IMR-90 (cell line): ENCODE data around the gene RARRES1. TPM values are rescaled to one million over a fixed set of nuclear protein-coding genes. Genes with fewer than 3 reads are reported as not detected.

ENCODE experiments used
- ATAC-seq: fragments of 200-7000 bp; cut with Tn5 transposase; 2 replicates; pipeline ENCODE4 v1.9.1; 2020; ENCODE audit warnings: low read depth, mild to moderate bottlenecking, moderate library complexity
- BruUV-seq: library from RNA; stranded (reverse); fragments of 400-500 nt; replicated peaks from 2 replicates; lab custom pipeline; 2021; lab: Mats Ljungman, UMichigan
- CTCF ChIA-PET: fragments of 300-600 bp; formaldehyde crosslinking; extraction: SDS; loops from one replicate; lab custom pipeline; 2021; ENCODE audit warnings: antibody characterized with exemption; lab: Yijun Ruan, JAX
- POLR2A ChIA-PET: fragments of 300-600 bp; sonication (Branson Sonifier 250); formaldehyde crosslinking; loops from one replicate; lab custom pipeline; 2022; ENCODE audit warnings: antibody characterized with exemption; ENCODE audit not compliant: unreplicated experiment; lab: Charles Lee
- DNase-seq: peaks from one replicate; pipeline ENCODE4 v3.0.0; 2013
- H2AFZ ChIP-seq: replicated peaks from 2 replicates; pipeline ENCODE3; 2013; ENCODE audit warnings: low read length, mild to moderate bottlenecking; ENCODE audit not compliant: poor library complexity
- H2AK5ac ChIP-seq: 2 replicates; pipeline ENCODE4 v1.6.1; 2013; ENCODE audit warnings: low read depth, low read length, inconsistent platforms
- H2AK9ac ChIP-seq: replicated peaks from 2 replicates; pipeline ENCODE3; 2013; ENCODE audit warnings: mild to moderate bottlenecking, low read depth, low read length, moderate library complexity; ENCODE audit not compliant: poor library complexity
- H2BK120ac ChIP-seq: 2 replicates; pipeline ENCODE4 v1.6.1; 2013; ENCODE audit warnings: low read depth, low read length, inconsistent platforms
- H2BK15ac ChIP-seq: 3 replicates; pipeline ENCODE4 v1.6.1; 2013; ENCODE audit warnings: low read depth, low read length, inconsistent platforms
- H2BK20ac ChIP-seq: 2 replicates; pipeline ENCODE4 v1.6.1; 2013; ENCODE audit warnings: low read depth, mild to moderate bottlenecking, inconsistent platforms, low read length, moderate library complexity
- H2BK5ac ChIP-seq: 2 replicates; pipeline ENCODE4 v1.6.1; 2013; ENCODE audit warnings: mild to moderate bottlenecking, low read depth, low read length, inconsistent platforms; ENCODE audit not compliant: poor library complexity, severe bottlenecking
- H3K14ac ChIP-seq: replicated peaks from 2 replicates; pipeline ENCODE4 v1.6.1; 2013; ENCODE audit warnings: low read depth, low read length, inconsistent platforms
- H3K18ac ChIP-seq: 2 replicates; pipeline ENCODE4 v1.6.1; 2013; ENCODE audit warnings: low read depth, low read length, control low read depth
- H3K23ac ChIP-seq: 2 replicates; pipeline ENCODE4 v1.6.1; 2013; ENCODE audit warnings: low read depth, low read length, inconsistent platforms
- H3K27ac ChIP-seq: 2 replicates; pipeline ENCODE4 v1.5.1; 2013; ENCODE audit warnings: mild to moderate bottlenecking, control low read depth, low read length; ENCODE audit not compliant: insufficient read depth
- H3K27me3 ChIP-seq: 2 replicates; pipeline ENCODE4 v1.6.1; 2013; ENCODE audit warnings: low read length; ENCODE audit not compliant: control insufficient read depth, insufficient read depth
- H3K36me3 ChIP-seq: 2 replicates; pipeline ENCODE4 v1.6.1; 2013; ENCODE audit warnings: low read length, mixed read lengths; ENCODE audit not compliant: control insufficient read depth, insufficient read depth
- H3K4ac ChIP-seq: 2 replicates; pipeline ENCODE4 v1.6.1; 2013; ENCODE audit warnings: low read depth, low read length, inconsistent platforms
- H3K4me1 ChIP-seq: 2 replicates; pipeline ENCODE4 v1.6.1; 2013; ENCODE audit warnings: low read length, mixed read lengths; ENCODE audit not compliant: control insufficient read depth, insufficient read depth
- H3K4me2 ChIP-seq: 2 replicates; pipeline ENCODE4 v1.6.1; 2013; ENCODE audit warnings: low read depth, mild to moderate bottlenecking, control low read depth, low read length, moderate library complexity
- H3K4me3 ChIP-seq: 2 replicates; pipeline ENCODE4 v1.5.1; 2013; ENCODE audit warnings: low read depth, mild to moderate bottlenecking, control low read depth, low read length, moderate library complexity; ENCODE audit not compliant: insufficient read depth
- H3K56ac ChIP-seq: 2 replicates; pipeline ENCODE4 v1.6.1; 2013; ENCODE audit warnings: low read length, inconsistent platforms; ENCODE audit not compliant: insufficient read depth; ENCODE audit errors: extremely low read depth
- H3K79me1 ChIP-seq, 2 experiments: 2 replicates each; pipeline ENCODE4 v1.6.1; 2013; ENCODE audit warnings: low read length in 2 of 2, inconsistent platforms in 1 of 2, low read depth in 1 of 2
- H3K9ac ChIP-seq: 2 replicates; pipeline ENCODE4 v1.6.1; 2013; ENCODE audit warnings: low read depth, low read length, control low read depth
- H3K9me1 ChIP-seq: 2 replicates; pipeline ENCODE4 v1.6.1; 2013; ENCODE audit warnings: low read length, inconsistent platforms; ENCODE audit not compliant: insufficient read depth
- H3K9me3 ChIP-seq: 2 replicates; pipeline ENCODE4 v1.6.1; 2013; ENCODE audit warnings: low read length; ENCODE audit not compliant: control insufficient read depth, insufficient read depth
- H4K20me1 ChIP-seq: 2 replicates; pipeline ENCODE4 v1.6.1; 2013; ENCODE audit warnings: low read length, inconsistent platforms; ENCODE audit not compliant: insufficient read depth
- H4K5ac ChIP-seq: 2 replicates; pipeline ENCODE4 v1.6.1; 2013; ENCODE audit warnings: mild to moderate bottlenecking, low read depth, low read length, control low read depth
- H4K8ac ChIP-seq, 2 experiments: 2 replicates each; pipeline ENCODE4 v1.6.1; 2013; ENCODE audit warnings: low read depth in 2 of 2, low read length in 2 of 2, control low read depth in 1 of 2, inconsistent platforms in 1 of 2
- H4K91ac ChIP-seq: 2 replicates; pipeline ENCODE4 v1.6.1; 2013; ENCODE audit warnings: low read depth, low read length, inconsistent platforms; ENCODE audit not compliant: insufficient read depth
- BHLHE40 ChIP-seq: fragments of 150-350 bp; IDR thresholded peaks from 2 replicates; pipeline ENCODE4 v1.6.1; 2016; ENCODE audit warnings: mild to moderate bottlenecking, low read depth, low read length
- CEBPB ChIP-seq: IDR thresholded peaks from 2 replicates; pipeline ENCODE4 v1.6.1; 2012; ENCODE audit warnings: low read depth, low read length, improper control_type of control experiment
- CHD1 ChIP-seq: IDR thresholded peaks from 2 replicates; pipeline ENCODE4 v1.6.1; 2012; ENCODE audit warnings: low read depth, low read length, improper control_type of control experiment
- CTCF ChIP-seq: conservative IDR thresholded peaks from 2 replicates; pipeline ENCODE4 v1.5.1; 2012; ENCODE audit warnings: mild to moderate bottlenecking, low read depth, low read length, improper control_type of control experiment
- FOS ChIP-seq: fragments of 150-350 bp; IDR thresholded peaks from 2 replicates; pipeline ENCODE4 v1.6.1; 2016; ENCODE audit warnings: low read depth, low read length
- MAFK ChIP-seq: IDR thresholded peaks from 2 replicates; pipeline ENCODE4 v1.6.1; 2012; ENCODE audit warnings: low read depth, low read length, improper control_type of control experiment
- MAZ ChIP-seq: IDR thresholded peaks from 2 replicates; pipeline ENCODE4 v1.6.1; 2012; ENCODE audit warnings: low read depth, mild to moderate bottlenecking, low read length, improper control_type of control experiment, moderate library complexity, borderline replicate concordance
- MXI1 ChIP-seq: IDR thresholded peaks from 2 replicates; pipeline ENCODE4 v1.6.1; 2012; ENCODE audit warnings: low read depth, mild to moderate bottlenecking, low read length, moderate library complexity, borderline replicate concordance
- NFE2L2 ChIP-seq: fragments of 150-350 bp; IDR thresholded peaks from 2 replicates; pipeline ENCODE4 v1.6.1; 2016; ENCODE audit warnings: low read depth, mild to moderate bottlenecking, low read length
- POLR2A ChIP-seq: IDR thresholded peaks from 2 replicates; pipeline ENCODE4 v1.6.1; 2012; ENCODE audit warnings: mild to moderate bottlenecking, low read depth, low read length
- RAD21 ChIP-seq: IDR thresholded peaks from 2 replicates; pipeline ENCODE4 v1.6.1; 2012; ENCODE audit warnings: low read length, improper control_type of control experiment
- RCOR1 ChIP-seq: IDR thresholded peaks from 2 replicates; pipeline ENCODE4 v1.6.1; 2012; ENCODE audit warnings: mild to moderate bottlenecking, low read length, improper control_type of control experiment; ENCODE audit not compliant: insufficient replicate concordance
- RFX5 ChIP-seq: IDR thresholded peaks from 2 replicates; pipeline ENCODE4 v1.8.0; 2012; ENCODE audit warnings: low read depth, mild to moderate bottlenecking, low read length, moderate library complexity
- SMC3 ChIP-seq: fragments of 150-350 bp; IDR thresholded peaks from 2 replicates; pipeline ENCODE4 v1.6.1; 2016; ENCODE audit warnings: low read depth, mild to moderate bottlenecking, antibody characterized with exemption, low read length, moderate library complexity
- USF2 ChIP-seq: fragments of 150-350 bp; IDR thresholded peaks from 2 replicates; pipeline ENCODE4 v1.6.1; 2017; ENCODE audit warnings: mild to moderate bottlenecking, antibody characterized with exemption, low read length, low read depth
- WGBS, 2 experiments: methylation state at CpG; one replicate each; pipeline versions ENCODE4 v1.1.5 to v1.1.7; 2013; ENCODE audit warnings: missing lambda C conversion rate in 2 of 2; ENCODE audit not compliant: insufficient read length in 1 of 2; ENCODE audit errors: extremely low coverage in 2 of 2; 5-methylcytosine and 5-hydroxymethylcytosine counted together
- dilution Hi-C: fragments of 300-500 bp; cut with HindIII; formaldehyde crosslinking; loops from one replicate; pipeline ENCODE4 v1.14.3; 2018; ENCODE audit warnings: low sequenced_read_pairs; ENCODE audit not compliant: unreplicated experiment
- in situ Hi-C: fragments of 300-500 bp; cut with MboI; formaldehyde crosslinking; loops from 3 replicates; pipeline ENCODE4 v1.14.3; 2019; ENCODE audit warnings: low sequenced_read_pairs, inconsistent platforms, mixed read lengths
- intact Hi-C: fragments of 100-400 bp; cut with micrococcal nuclease; formaldehyde crosslinking; loops from 2 replicates; pipeline ENCODE4 v1.10.0; 2022
- polyA plus RNA-seq, 3 experiments: library from polyadenylated mRNA; depleted of rRNA; stranded (reverse); fragments of >200 nt; gene quantifications; 2 replicates each; pipeline ENCODE4 v1.2.3, GENCODE V29; 2012; ENCODE audit warnings: low replicate concordance in 1 of 3
- total RNA-seq: library from RNA; depleted of rRNA; stranded (reverse); fragments of >200 nt; gene quantifications from 2 replicates; pipeline ENCODE4 v1.2.3, GENCODE V29; 2012

Gene RARRES1
- total and polyA plus RNA-seq, 2 of the 4 experiments (the other 2 are of a cell fraction), result 0.90 to 3.0 TPM

GRCh38 chr3:158663246-158663645, 69.0 kb downstream of the RARRES1 start:
- intact Hi-C loops, result loop anchor here (10.0 kb wide), 1 partner anchor 592 kb away; no protein-coding TSS in a partner anchor
- no peaks in the 10 kb centered on the region for H3K9me1 ChIP-seq
- TF ChIP-seq CEBPB, result no peak
- TF ChIP-seq MXI1, result no peak
- TF ChIP-seq CTCF, result no peak
- no peak for TF ChIP-seq MAFK
- no peak for TF ChIP-seq USF2
- no peak for TF ChIP-seq BHLHE40
- TF ChIP-seq MAZ, result no peak
- no peak for TF ChIP-seq CHD1
- no peak for TF ChIP-seq FOS
- TF ChIP-seq RAD21, result no peak
- TF ChIP-seq SMC3, result no peak
- TF ChIP-seq RCOR1, result no peak
- no peak for TF ChIP-seq NFE2L2
- no peak for TF ChIP-seq POLR2A
- TF ChIP-seq RFX5, result no peak
- H4K20me1 ChIP-seq, result no peaks in the 10 kb centered on the region
- no peaks in the 10 kb centered on the region for H3K27me3 ChIP-seq
- H2AK9ac ChIP-seq, result no peak overlapping the region
- no peak overlapping the region for H2BK120ac ChIP-seq
- H3K9ac ChIP-seq, result no peak overlapping the region
- no peak overlapping the region for H2BK15ac ChIP-seq
- H3K56ac ChIP-seq, result no peak overlapping the region
- no peaks in the 10 kb centered on the region for H3K9me3 ChIP-seq
- in situ Hi-C loops, result loop anchor here (5.0 kb wide), 2 partner anchors 59 to 129 kb away; no protein-coding TSS in a partner anchor
- H3K4me3 ChIP-seq, result no peak overlapping the region
- H3K36me3 ChIP-seq, result peaks cover 27% of the 10 kb centered on the region
- dilution Hi-C loops, result no loop called here
- H4K91ac ChIP-seq, result no peak overlapping the region
- no peak overlapping the region for H2AFZ ChIP-seq
- no peak overlapping the region for H4K8ac ChIP-seq
- no peak overlapping the region for H2AK5ac ChIP-seq
- H2BK20ac ChIP-seq, result no peak overlapping the region
- no peak overlapping the region for H3K14ac ChIP-seq
- H4K5ac ChIP-seq, result no peak overlapping the region
- H3K4me1 ChIP-seq, result peaks cover 2% of the 10 kb centered on the region; the same call in 1 of the 2 replicates
- H3K4me2 ChIP-seq, result no peak overlapping the region
- ATAC-seq, result no peak
- DNase-seq, result no peak
- no peak overlapping the region for H3K4ac ChIP-seq
- H3K79me1 ChIP-seq, result peaks cover 6 to 8% of the 10 kb centered on the region in 2 experiments; a peak in 1 of 4 replicates
- no CpG with 5 or more reads among the region's 1 CpG for WGBS, 2 experiments
- H3K23ac ChIP-seq, result no peak overlapping the region
- ChIA-PET CTCF (no interaction called here), POLR2A (no interaction called here)
- no peak overlapping the region for H3K18ac ChIP-seq
- H3K27ac ChIP-seq, result no peak overlapping the region
- H2BK5ac ChIP-seq, result no peak overlapping the region
- BruUV-seq, result no TSS peak
